Measurements from ENCODE around the gene GAS5.
A peak's percentile ranks its signal among the peaks of the same experiment; 100 is the strongest.
"Not testable (repeated sequence)": the region's sequence is repeated elsewhere in the genome, so short reads cannot be mapped to it uniquely, and the experiment has no call there.

Gene GAS5

DNA sequence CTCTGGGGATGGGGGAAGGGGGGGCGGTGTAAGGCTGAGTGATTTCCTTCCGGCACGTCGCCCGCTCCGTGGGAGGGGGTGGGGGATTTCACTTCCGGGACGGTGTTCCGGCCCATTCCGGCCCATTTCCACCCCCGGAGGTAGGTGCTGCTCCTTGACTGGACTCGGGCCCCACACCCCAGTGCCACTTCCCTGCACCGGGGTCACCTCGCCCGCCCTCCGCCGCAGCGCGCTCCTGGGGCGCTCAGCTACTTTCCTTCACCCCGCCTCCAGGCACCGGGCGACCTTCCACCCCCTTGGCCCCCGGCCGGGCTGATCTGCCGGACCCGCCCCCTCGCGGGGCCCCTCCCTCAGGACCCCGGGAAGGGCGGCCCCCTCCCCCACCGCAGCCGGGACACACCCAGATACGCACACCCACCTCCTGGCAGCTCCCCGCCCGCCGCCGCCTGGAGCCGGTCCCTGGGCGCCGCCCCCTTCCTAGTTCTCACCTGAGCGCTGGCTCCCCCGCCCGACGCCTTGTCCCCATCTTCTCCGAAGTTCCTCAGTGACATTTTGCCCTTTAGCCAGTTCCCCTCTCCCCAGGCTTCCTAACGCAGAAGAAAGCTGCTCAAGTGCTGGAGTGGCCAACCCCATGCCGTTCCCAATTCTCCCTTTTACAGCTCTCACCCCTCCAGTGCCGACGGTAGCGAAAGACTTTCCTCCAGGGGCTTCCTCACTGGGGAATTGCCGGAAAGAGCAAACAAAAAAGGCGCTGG, 654 bp upstream of the GAS5 start, which contains the start of gene ZBTB37:
TSS of gene ZBTB37 (plus strand) at position 115 of the 755 bp plus-strand sequence. CDS start 1,846 bp downstream, outside the sequence.
- DNase-seq: peak; percentile 95

DNA sequence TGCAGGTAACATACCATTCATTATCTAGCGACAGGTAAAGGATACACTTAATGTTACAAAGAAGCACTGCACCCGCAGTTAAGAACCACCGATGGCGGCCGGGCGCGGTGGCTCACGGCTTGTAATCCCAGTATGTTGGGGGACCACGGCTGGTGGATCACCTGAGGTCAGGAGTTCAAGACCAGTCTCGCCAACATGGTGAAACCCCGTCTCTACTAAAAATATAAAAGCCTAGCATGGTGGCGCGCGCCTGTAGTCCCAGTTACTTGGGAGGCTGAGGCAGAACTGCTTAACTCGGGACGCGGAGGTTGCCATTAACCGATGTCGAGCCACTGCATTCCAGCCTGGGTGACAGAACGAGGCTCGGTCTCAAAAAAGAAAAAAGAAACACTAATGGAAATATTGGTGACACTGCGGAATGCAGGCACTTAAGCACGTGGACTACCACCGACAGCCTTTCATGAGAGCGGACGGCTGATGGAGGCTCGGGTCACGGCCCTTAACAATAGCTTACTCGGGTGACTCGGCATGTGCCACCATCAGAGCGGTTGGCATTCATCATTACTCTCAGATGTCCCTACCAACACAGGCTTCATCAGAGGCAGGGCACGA, 542 bp downstream of the GAS5 start:
- peak; percentile 44 for DNase-seq

DNA sequence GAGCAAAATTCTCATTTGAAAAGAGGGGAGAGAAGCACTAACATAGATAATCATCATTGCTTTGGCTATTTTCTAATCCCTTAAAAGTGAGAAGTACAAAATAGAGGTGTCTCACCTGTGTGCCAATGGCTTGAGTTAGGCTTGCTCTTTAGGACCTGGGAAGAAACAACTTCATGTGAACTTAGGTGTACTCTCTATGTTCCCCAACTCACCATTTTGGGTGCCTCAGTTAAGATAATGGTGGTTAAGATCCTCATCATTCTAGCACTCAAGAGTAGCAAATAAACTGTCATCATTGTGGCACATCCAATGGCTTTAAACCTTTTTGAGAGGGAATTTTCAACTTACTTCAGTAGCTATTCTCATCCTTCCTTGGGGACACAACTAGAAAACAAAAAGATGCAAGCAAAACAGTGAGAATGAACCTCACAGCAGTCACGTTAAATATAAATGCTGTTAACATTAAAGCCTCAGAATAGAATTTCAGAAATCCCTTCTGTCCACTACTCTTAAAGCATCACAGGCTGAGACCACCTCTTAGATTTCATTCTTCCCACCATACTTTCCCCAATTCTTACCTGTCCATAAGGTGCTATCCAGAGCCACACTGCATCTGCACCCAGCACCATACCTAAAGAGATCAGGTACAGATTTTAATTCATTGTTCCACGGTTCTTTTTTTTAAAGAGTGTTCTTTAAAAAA, 1.2 kb downstream of the GAS5 start:
- no peak for DNase-seq

DNA sequence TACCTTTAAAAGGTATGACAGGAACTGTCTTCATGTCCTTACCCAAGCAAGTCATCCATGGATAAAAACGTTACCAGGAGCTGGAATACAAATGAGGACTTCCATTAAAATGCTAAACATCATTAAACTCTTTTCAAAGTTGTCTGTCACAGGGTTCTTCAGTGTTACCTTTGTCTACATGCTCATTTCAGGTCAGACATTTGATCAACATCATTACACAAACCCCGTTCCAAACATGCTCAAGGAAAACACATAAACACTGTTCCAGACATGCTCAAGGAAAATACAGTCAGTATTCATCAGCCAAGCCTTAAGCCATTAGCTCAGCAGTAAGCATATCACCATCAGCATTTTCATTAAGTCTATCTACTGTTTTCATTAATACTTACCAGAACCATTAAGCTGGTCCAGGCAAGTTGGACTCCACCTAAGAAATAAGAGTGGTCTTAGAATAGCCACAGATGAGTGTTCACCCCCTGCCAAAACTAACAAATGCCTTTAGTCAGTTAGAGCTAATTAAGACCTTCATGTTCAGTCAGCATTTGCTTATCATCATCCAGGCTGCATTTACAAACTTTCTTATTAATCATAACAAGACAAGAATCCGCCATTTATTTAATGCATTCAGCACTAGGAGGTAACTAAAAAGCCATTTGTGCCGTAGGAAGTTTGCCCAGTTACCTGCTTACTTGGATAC, 2.2 kb downstream of the GAS5 start:
- DNase-seq: no peak

DNA sequence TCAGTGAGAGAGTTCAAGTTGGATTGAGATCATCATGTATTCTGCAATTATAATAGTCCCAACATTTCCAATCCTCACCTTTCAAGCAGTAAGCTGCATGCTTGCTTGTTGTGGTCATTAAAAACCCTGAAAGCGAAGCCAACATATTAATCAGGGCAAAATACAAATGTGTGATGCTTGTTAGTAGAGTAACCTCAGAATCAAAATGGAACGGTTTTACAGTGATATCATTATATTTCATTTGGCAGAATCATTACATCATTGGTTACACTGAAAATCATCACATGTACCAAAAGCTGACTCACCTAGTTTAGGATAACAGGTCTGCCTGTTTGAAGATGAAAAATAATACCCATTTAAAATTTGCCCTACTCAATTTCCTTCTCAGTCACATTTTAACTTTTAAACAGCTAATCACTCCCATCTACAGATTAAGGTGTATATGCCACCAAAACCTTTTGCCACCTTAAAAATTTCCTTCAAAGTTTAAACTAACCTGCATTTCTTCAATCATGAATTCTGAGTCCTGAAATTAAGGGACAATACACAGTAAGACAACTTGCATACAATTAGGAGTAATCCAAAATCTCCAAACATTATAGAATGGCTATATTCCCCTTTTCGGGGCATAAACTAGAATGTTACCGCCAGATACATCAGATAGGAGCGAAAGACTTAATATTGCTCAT, 3.5 kb downstream of the GAS5 start:
- no peak for DNase-seq

DNA sequence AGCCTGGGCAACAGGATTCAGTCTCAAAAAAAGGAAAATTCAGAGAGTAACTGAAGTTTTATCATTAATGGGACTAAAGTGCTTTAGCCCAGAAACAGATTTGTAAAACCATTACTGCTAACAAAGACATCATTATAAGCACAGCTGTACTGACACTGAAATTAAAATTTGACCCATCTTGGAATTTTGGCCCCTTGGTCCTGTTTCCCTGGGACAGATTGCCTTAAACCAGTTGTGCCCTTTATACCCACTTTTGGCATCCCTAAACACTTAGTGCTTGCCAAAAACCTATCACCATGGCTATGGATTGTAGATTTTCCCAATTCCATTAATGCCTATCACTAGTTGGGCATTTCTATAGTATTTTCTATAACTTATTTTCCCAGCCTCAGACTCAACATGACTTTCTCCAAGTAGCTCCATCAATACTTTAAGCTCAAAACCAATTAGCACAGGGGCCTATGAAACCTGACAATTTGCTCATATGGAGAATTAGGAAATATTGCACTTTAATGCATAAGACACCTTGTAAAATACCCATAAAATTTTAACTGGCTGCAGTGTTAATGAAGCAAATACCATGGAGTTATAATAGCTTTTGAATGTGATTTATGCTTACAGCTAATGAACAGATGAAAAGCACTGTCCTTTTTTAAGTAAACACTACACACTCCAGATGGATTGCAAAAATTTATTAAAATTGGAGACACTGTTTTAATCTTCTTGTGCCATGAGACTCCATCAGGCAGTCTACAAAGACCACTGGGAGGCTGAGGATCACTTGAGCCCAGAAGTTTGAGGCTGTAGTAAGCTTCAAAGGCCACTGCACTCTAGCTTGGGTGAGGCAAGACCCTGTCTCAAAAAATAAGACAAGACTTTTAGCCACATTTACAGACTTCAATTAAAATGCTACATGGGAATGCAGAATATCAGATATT, 4.3 kb downstream of the GAS5 start:
- no peak for DNase-seq

DNA sequence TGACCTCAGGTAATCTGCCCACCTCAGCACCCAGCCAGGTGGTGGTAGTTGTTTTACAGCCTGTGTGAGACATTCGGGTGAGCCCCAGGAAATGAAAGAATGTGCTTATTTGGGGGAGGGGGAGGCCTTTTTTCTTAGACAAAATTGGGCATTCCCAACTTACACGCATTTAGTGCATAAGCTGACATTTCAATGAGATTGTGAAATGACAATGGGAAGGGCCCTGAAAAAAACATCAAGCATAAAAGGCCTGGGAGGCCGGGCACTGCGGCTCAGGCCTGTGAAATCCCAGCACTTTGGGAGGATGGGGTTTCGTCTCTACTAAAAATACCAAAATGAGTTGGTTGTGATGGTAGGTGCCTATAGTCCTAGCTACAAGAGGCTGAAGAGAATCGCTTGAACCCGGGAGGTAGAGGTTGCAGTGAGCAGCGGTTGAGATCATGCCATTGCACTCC, 5.0 kb downstream of the GAS5 start:
- no peak for DNase-seq

DNA sequence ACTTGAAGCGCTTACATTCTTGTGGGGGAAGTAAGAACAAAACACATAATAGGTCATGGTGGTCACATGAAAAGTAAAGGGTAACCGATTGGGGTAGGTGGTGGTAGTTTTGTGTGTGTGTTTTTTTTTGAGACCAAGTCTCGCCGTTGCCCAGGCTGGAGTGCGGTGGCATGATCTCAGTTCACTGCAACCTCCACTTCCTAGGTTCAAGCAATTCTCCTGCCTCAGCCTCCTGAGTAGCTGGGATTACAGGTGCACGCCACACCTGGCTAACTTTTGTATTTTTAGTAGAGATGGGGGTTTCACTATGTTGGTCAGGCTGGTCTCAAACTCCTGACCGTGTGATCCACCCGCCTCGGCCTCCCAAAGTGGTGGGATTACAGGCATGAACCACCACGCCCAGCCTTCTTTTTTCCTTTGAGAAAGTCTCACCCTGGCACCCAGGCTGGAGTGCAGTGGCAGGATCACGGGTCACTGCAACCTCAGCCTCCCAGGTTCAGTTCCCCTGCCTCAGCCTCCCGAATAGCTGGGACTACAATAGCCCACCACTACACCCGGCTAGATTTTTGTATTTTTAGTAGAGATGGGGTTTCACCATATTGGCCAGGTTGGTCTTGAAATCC, 5.5 kb downstream of the GAS5 start:
- DNase-seq: peak; percentile 27

DNA sequence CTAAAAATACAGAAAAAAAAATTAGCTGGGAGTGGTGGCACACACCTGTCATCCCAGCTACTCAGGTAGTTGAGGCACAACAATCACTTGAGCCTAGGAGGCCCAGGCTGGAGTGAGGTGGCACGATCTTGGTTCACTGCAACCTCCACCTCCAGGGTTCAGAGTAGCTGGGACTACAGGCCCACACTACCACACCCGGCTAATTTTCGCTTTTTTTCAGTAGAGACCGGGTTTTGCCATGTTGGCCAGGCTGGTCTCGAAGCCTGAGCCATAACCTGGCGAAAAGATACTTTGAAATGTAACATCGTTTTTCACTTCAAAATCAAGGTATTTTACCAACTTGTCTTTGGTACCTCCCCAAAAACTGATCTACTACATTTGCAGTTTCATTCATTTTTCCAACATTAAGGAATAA, 6.1 kb downstream of the GAS5 start:
- DNase-seq: peak; percentile 34

DNA sequence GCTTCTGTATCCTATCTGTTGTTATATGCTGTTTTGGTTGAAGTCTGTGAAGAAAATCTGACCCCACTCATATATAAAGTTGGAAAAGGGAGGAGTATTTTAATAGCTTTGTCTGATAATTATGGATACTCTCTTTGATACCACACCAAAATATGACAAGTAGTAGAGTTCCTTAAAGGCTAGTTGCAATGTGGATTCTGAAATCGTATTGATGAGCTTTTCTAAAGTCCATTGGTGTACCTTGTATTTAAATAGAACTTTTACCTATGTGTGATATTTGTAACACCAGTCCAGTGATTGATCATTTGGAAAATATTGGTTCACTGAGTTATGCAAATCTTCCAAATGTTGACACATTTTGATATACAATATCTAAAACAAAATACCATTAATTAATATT, 7.7 kb downstream of the GAS5 start:
- DNase-seq: no peak

DNA sequence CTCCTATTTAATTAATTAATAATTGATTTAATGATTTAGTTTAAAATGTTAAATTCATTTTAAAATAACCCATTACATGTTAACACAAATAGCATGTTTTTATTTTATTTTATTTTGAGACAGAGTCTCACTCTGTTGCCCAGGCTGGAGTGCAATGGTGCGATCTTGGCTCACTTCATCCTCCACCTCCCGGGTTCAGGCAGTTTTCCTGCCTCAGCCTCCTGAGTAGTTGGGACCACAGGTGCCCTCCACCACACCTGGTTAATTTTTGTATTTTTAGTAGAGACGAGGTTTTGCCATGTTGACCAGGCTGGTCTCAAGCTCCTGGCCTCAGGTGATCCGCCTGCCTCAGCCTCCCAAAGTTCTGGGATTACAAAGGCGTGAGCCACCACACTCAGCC, 8.2 kb downstream of the GAS5 start:
- DNase-seq: not testable (repeated sequence)

DNA sequence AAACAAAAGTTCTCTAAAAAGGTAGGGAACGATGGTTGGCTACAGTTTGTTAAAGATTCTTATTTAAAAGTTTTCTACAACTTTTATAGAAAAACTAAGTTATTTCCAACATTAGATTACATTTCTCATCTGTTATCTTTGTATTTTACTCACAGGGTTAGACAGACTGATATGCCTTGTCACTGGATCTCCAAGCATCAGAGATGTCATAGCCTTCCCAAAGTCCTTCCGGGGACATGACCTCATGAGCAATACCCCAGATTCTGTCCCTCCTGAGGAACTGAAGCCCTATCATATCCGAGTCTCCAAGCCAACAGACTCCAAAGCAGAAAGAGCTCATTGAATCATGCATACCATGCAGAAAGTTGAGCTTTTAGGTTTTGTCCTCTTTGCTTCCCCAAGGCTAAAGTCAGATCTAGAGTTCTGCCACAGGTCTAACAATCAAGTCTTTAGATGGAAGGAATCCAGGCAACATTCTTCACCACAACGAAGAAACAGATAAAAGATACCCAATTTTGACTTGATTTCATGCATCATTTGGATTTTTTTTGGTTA, 10.3 kb downstream of the GAS5 start:
- DNase-seq: no peak

DNA sequence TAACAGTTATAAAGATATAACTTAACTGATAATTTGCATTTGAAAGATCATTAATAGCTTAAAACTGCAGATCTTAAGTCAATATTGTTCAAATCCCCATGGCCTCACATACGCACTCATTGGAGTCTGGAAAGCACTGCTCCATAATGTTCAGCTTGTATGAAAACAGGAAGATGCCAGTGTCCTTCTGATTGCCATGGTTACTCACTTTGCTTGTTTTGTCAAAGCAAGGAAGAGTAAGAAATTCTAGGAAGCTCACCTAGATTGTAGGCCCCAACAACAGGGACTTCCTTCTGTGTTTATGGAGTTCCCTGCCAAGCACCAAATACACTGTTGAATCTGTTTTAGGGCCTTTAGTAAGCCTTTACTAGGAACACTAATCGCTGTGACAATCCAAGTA, 10.9 kb downstream of the GAS5 start:
- DNase-seq: no peak

DNA sequence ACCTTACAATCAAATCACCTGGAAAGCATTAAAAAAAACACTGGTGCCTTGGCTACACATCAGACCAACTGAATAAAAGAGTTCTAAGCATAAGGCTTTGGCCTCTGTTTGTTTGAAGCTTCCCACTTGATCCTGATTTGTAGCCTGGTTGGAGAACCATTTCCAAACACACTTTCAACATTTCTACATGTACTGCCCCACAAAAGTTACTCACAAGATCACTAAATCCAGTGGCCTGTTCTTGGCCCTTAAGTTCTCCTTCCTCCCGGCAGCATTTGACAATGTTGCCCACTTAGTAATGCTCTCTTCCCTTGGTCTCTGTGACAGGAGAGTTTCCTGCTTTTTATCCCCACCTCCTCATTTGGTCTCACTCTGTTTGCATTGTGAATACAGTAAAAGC, 11.8 kb downstream of the GAS5 start:
- no peak for DNase-seq

DNA sequence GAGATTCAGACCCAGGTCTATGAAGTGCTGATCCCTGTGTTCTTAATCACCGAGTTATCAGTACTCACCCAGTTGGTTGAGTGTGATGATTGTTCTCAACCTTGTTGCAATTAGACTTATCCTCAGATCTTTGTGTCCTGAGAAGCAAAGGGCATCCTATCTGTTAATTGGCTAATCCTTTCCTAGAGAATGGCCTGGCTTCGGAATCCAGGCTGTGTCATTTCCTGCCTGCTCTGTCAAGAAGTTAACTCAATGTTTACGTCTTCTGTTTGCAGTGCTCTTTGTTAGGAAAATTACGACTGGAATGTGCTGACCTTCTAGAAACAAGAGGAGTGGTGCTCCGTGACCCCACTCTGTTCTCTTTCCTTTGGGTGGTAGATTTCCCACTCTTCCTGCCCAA, 14.7 kb downstream of the GAS5 start:
- no peak for DNase-seq

DNA sequence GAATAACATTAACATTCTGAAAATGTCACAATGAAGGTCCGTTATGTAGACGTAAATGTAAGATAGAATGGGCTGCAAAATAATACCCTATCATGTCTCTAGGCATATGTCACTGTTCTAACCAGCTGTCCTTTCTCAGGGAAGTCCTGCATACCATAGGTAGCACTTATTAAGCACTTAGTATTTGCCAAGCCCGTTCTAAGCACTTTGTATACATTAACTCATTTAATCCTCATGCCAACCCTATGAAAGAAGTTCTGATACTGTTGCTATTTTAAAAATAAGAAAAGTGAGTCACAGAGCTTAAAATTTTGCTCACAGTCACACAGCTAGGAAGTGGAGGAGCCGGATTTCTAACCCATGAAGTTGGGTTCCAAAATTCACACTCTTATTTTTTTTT, 15.7 kb downstream of the GAS5 start:
- no peak for DNase-seq

DNA sequence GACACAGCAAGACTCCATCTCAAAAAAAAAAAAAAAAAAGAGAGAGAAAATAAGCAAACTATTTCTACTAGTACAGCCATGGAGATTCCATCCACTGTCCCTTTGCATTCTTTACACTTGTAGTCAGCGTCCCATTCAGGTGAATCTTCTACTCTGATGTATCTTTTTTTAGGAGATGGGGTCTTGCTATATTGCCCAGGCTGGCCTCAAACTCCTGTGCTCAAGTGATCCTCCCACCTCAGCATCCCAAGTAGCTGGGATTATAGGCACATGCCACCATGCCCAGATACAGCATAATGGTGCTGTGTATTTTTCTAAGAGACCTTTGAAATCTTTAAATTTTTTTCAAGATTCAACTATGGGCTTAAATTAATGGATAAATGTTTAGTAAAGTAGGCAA, 35.0 kb downstream of the GAS5 start:
- DNase-seq: no peak

DNA sequence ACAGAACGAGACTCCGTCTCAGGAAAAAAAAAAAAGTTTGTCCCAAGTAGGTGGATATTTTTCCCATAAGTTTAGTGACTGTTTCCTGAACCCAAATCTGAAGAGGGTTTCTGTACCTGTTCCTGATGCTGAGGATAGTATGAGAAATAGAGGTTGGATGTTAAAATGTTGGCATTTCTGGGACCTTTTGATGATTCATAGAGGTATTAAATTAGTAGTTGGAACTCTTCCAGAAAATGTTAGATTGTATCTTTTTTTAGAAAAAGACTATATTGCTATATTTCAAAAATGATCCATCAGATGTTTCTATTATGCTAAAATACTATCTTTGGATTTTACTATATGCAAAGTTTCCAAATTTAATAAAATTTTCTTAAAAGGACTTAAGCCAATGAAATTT, 40.2 kb downstream of the GAS5 start:
- no peak for DNase-seq

DNA sequence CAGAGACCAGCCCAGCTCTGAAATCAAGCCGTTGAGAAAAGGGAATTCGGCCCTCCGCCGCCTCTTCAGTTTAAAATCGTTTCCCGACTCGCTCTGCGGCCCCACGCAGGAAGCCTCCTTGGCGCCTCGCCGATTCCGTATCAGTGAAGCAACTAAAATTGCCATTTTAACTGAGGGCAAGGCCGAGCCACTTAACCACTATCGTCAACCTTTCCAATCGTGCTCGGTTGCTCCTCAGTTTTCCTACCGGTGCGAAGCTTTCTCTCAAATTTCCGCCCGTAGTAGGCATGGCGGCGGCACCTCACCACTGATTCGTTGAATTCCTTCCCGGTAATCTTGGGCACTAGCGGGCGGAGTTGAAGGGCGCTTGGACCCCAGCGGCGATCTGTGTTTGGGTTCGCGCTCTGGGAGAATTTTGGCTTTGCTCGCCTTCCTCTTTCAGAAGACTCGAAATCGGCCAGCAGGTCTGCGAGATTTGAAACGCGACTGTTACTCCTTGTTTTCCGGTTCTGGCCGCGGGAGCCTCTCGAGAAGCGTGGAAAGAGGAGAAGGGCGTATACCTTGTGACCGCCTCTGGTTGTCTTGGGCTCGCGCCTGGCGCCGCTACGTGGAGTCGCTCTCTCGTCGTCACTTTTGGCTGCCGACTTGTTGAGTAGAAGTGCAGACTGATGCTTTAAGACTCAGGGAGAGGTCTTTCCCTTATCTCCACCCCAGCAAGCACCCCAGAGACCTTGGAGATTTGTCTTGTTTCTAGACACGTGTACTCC, 43.3 kb downstream of the GAS5 start, which contains the start of the genes CENPL and DARS2:
TSS of gene CENPL (minus strand) at position 569 of the 767 bp plus-strand sequence. CDS start 13,584 bp downstream, outside the sequence.
TSS of gene DARS2 (plus strand) at position 359 of the 767 bp plus-strand sequence. CDS start 557 bp downstream, outside the sequence.
- DNase-seq: peak; percentile 93

All from stimulated activated CD4-positive, alpha-beta T cell treated with anti-CD3 and anti-CD28 coated beads, Interleukin-1b, Interleukin-23, amount 100 ng/mL, for 48 hours (primary cell).